Liver (tissue), 9 donors: ENCODE results near the gene CMTM4. TPM values are rescaled to one million over a fixed set of nuclear protein-coding genes. Genes with fewer than 3 reads are reported as not detected.

Experiments used
- DNase-seq: peaks from one replicate; pipeline ENCODE4 v3.0.0-alpha.2; 2017; ENCODE audit warnings: low spot score
- H3K27ac ChIP-seq, 2 donors: one replicate each; pipeline ENCODE4 v1.7.0; 2013; ENCODE audit warnings: inconsistent platforms in 2 of 2, low read length in 2 of 2, control low read depth in 1 of 2, low read depth in 1 of 2, mild to moderate bottlenecking in 1 of 2
- H3K27me3 ChIP-seq, 4 donors: one replicate each; pipeline versions ENCODE4 v1.6.1 to v1.7.0; 2013; ENCODE audit warnings: low read length in 3 of 4, inconsistent platforms in 1 of 4, mild to moderate bottlenecking in 1 of 4, moderate library complexity in 1 of 4; ENCODE audit not compliant: control insufficient read depth in 4 of 4, insufficient read depth in 4 of 4
- H3K36me3 ChIP-seq, 4 donors: one replicate each; pipeline versions ENCODE4 v1.6.1 to v1.7.0; 2013; ENCODE audit warnings: low read length in 3 of 4, mild to moderate bottlenecking in 3 of 4, low read depth in 1 of 4, moderate library complexity in 1 of 4; ENCODE audit not compliant: control insufficient read depth in 4 of 4, insufficient read depth in 3 of 4
- H3K4me1 ChIP-seq, 4 donors: one replicate each; pipeline versions ENCODE4 v1.6.1 to v1.7.0; 2013; ENCODE audit warnings: low read length in 3 of 4, mild to moderate bottlenecking in 3 of 4, moderate library complexity in 1 of 4; ENCODE audit not compliant: control insufficient read depth in 4 of 4, insufficient read depth in 4 of 4
- H3K4me3 ChIP-seq, 3 donors: one replicate each; pipeline versions ENCODE4 v1.6.1 to v1.7.0; 2013; ENCODE audit warnings: low read length in 3 of 3, control low read depth in 1 of 3, low read depth in 1 of 3, mild to moderate bottlenecking in 1 of 3
- H3K9ac ChIP-seq, 2 donors: one replicate each; pipeline ENCODE4 v1.7.0; 2013; ENCODE audit warnings: low read length in 2 of 2, mild to moderate bottlenecking in 2 of 2, moderate library complexity in 2 of 2, control low read depth in 1 of 2, low read depth in 1 of 2
- H3K9me3 ChIP-seq, 4 donors: one replicate each; pipeline versions ENCODE4 v1.6.1 to v1.7.0; 2013; ENCODE audit warnings: low read length in 3 of 4; ENCODE audit not compliant: control insufficient read depth in 4 of 4
- EGR1 ChIP-seq, 2 donors: IDR thresholded peaks; 2 replicates each; pipeline ENCODE4 v1.6.1; 2016 to 2018; ENCODE audit warnings: antibody characterized with exemption in 2 of 2, low read depth in 2 of 2
- GABPA ChIP-seq, 2 donors: IDR thresholded peaks in 1 of 2; conservative IDR thresholded peaks in 1 of 2; 2 replicates each; pipeline ENCODE4 v1.6.1; 2016; ENCODE audit warnings: antibody characterized with exemption in 2 of 2, mild to moderate bottlenecking in 1 of 2, moderate library complexity in 1 of 2
- HNF4A ChIP-seq, 2 donors: conservative IDR thresholded peaks; 2 replicates each; pipeline ENCODE4 v1.6.1; 2016; ENCODE audit warnings: antibody characterized with exemption in 2 of 2, mild to moderate bottlenecking in 2 of 2
- HNF4G ChIP-seq: IDR thresholded peaks from 2 replicates; pipeline ENCODE4 v1.6.1; 2016; ENCODE audit warnings: antibody characterized with exemption
- RXRA ChIP-seq, 2 donors: IDR thresholded peaks; 2 replicates each; pipeline ENCODE4 v1.6.1; 2017 to 2018; ENCODE audit warnings: antibody characterized with exemption in 2 of 2, mild to moderate bottlenecking in 1 of 2
- SP1 ChIP-seq: IDR thresholded peaks from 2 replicates; pipeline ENCODE4 v1.6.1; 2018; ENCODE audit warnings: antibody characterized with exemption, mild to moderate bottlenecking
- YY1 ChIP-seq: IDR thresholded peaks from 2 replicates; pipeline ENCODE4 v1.6.1; 2016; ENCODE audit warnings: antibody characterized with exemption, mild to moderate bottlenecking
- ZBTB33 ChIP-seq: IDR thresholded peaks from 2 replicates; pipeline ENCODE4 v1.6.1; 2016; ENCODE audit warnings: antibody characterized with exemption
- WGBS: extraction: QIAGEN DNeasy Blood & Tissue Kit; methylation state at CpG from one replicate; pipeline ENCODE4 v1.1.7; 2013; 5-methylcytosine and 5-hydroxymethylcytosine counted together
- polyA plus RNA-seq, 2 donors: library from polyadenylated mRNA; stranded (reverse) in 1 of 2; unstranded in 1 of 2; fragments of 200-250 nt in 1 of 2; fragments of >200 nt in 1 of 2; fragmentation: Nextera tagmentation in 1 of 2; extraction: Ambion mirVana in 1 of 2; gene quantifications; one replicate each; pipeline versions ENCODE4 v1.2.1 to v1.2.3, GENCODE V29; 2013 to 2015
- total RNA-seq, 2 donors: library from RNA; depleted of rRNA; stranded (reverse); fragments of >200 nt; gene quantifications; one replicate each; pipeline ENCODE4 v1.2.3, GENCODE V29; 2014
- TF ChIP-seq, protein P1 (sequence below): IDR thresholded peaks from 2 replicates; pipeline ENCODE4 v1.6.1; 2016; ENCODE audit warnings: antibody characterized with exemption, mild to moderate bottlenecking
- TF ChIP-seq, protein P2 (sequence below): IDR thresholded peaks from 2 replicates; pipeline ENCODE4 v1.6.1; 2016; ENCODE audit warnings: antibody characterized with exemption
- donor health status: healthy.
- donor health status: healthy.
- donor health status: healthy.
- donor health status: healthy.
- donor health status: healthy.

The CMTM4 gene
- total and polyA plus RNA-seq, 4 donors = 2.9 to 19.7 (median 6.3) TPM

- TF ChIP-seq, protein P1, sequence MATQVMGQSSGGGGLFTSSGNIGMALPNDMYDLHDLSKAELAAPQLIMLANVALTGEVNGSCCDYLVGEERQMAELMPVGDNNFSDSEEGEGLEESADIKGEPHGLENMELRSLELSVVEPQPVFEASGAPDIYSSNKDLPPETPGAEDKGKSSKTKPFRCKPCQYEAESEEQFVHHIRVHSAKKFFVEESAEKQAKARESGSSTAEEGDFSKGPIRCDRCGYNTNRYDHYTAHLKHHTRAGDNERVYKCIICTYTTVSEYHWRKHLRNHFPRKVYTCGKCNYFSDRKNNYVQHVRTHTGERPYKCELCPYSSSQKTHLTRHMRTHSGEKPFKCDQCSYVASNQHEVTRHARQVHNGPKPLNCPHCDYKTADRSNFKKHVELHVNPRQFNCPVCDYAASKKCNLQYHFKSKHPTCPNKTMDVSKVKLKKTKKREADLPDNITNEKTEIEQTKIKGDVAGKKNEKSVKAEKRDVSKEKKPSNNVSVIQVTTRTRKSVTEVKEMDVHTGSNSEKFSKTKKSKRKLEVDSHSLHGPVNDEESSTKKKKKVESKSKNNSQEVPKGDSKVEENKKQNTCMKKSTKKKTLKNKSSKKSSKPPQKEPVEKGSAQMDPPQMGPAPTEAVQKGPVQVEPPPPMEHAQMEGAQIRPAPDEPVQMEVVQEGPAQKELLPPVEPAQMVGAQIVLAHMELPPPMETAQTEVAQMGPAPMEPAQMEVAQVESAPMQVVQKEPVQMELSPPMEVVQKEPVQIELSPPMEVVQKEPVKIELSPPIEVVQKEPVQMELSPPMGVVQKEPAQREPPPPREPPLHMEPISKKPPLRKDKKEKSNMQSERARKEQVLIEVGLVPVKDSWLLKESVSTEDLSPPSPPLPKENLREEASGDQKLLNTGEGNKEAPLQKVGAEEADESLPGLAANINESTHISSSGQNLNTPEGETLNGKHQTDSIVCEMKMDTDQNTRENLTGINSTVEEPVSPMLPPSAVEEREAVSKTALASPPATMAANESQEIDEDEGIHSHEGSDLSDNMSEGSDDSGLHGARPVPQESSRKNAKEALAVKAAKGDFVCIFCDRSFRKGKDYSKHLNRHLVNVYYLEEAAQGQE = no peak
- TF ChIP-seq GABPA (IDR thresholded peaks at IDR 0.05 in 1 of 2, conservative IDR thresholded peaks at IDR 0.05 in 1 of 2) (no peak), EGR1 (IDR thresholded peaks at IDR 0.05; ENCODE audit: low read depth in 2 of 2) (no peak), ZBTB33 (no peak), RXRA (IDR thresholded peaks at IDR 0.05) (no peak), SP1 (no peak)
Measured at GRCh38 chr16:66620429-66620795, 76.1 kb downstream of the CMTM4 start (continued).

DNA sequence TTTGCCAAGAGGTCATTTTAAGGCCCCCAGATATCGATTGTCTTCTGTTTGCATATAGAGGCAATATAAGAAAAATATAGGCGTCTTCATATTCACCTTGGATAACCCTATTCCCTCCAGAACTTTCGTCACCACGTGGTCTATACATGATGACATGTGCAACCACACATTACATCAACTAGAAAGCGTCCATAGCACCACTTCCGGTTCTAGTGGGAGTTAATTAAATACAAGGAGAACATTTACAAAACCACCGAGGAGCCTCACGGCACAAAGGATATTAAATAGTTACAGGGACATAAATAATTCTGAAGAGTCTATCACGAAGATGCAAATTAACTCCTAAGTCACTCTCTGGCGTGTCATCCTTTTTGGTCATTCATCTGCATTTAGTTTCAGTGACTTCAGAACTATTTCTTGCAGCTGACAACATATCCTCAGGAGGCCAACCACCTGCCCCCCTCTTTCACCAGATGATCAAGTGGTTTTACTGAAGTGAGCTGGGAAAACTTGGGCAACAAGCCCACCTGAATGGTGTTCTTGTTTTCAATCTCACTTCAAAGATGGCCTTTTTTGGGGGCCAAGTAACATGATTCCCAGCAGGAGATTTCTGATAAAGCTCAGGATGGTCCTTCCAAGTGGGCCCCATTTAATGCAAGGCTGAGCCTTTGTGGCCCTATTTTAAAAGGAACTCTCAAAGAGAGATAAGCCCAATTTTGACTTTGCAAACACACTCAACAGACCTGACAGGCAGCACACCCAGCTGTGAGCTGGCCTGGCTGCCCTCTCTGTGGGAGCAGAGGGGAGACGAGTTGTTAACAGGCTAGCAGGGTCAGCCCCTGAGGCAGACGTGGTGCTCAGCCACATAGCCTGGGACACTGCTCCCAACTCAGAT, 76.8 kb downstream of the CMTM4 start:
- DNase-seq = no peak

More for the DNA sequence above, 76.8 kb downstream of the CMTM4 start:
- WGBS = 87% methylated on average over 12 of the region's 12 CpGs
- TF ChIP-seq YY1 (no peak), SP1 (no peak), HNF4G (no peak), HNF4A (conservative IDR thresholded peaks at IDR 0.05) (no peak), ZBTB33 (no peak)
- TF ChIP-seq, protein P2, sequence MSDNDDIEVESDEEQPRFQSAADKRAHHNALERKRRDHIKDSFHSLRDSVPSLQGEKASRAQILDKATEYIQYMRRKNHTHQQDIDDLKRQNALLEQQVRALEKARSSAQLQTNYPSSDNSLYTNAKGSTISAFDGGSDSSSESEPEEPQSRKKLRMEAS = no peak
- H3K27ac ChIP-seq = no peak overlapping the region
- peaks cover 4 to 31% (median 19%) of the 10 kb centered on the region in 4 donors for H3K4me1 ChIP-seq
- peaks cover 0 to 6% (median 0%) of the 10 kb centered on the region in 4 donors for H3K36me3 ChIP-seq
- no peaks in the 10 kb centered on the region for H3K9me3 ChIP-seq
- no peaks in the 10 kb centered on the region for H3K27me3 ChIP-seq
- H3K4me3 ChIP-seq = no peak overlapping the region
- H3K9ac ChIP-seq = no peak overlapping the region
